Measurements from ENCODE around the gene C19orf53. TPM values are rescaled to one million over a fixed set of nuclear protein-coding genes. Genes with fewer than 3 reads are reported as not detected.

C19orf53 gene
- total and polyA plus RNA-seq, 9 of the 15 experiments (the other 6 are each of a cell fraction or from before 2014, with no cell fraction given), result 98.5 to 441 (median 164) TPM

- TF ChIP-seq MED1 (CRISPR knock-in tag; IDR thresholded peaks at IDR 0.05; ENCODE audit: borderline replicate concordance), result no peak
- no peak for TF ChIP-seq HDAC6 (IDR thresholded peaks at IDR 0.05; ENCODE audit: low read depth, low read length)
- no peak for TF ChIP-seq ZBTB49 (CRISPR knock-in tag; IDR thresholded peaks at IDR 0.05; ENCODE audit: borderline replicate concordance)
These were observed 26.0 kb upstream of the C19orf53 start (continued) for GRCh38 chr19:13748169-13748828.

- no peak for FAIRE-seq
- Histone ChIP-seq H3K79me2 (ENCODE audit: control insufficient read depth, insufficient read depth, low read length) (peaks cover 22% of the 10 kb centered on the region), H3K27ac (ENCODE audit: extremely low read depth, low read depth, low read length) (no peak overlapping the region), H3K9ac (ENCODE audit: insufficient read depth in 1 of 2, low read depth in 2 of 2, low read length in 2 of 2) (peak overlapping the region in 1 of 2 experiments; percentile 6; a peak in 1 of 4 replicates), H3K4me2 (ENCODE audit: insufficient read depth, low read length) (no peak overlapping the region), H3K4me1 (replicated peaks in 1 of 2; ENCODE audit: control insufficient read depth in 2 of 2, insufficient read depth in 2 of 2, low read length in 2 of 2) (peaks cover 7 to 22% of the 10 kb centered on the region in 2 experiments; a peak in 4 of 5 replicates), H3K9me3 (replicated peaks; ENCODE audit: control insufficient read depth, insufficient read depth, low read depth, low read length) (peaks cover 7% of the 10 kb centered on the region), H3K4me3 (no peak overlapping the region), H3K36me3 (ENCODE audit: control insufficient read depth, insufficient read depth, low read length) (peaks cover 42% of the 10 kb centered on the region), H3K27me3 (ENCODE audit: control insufficient read depth in 2 of 2, insufficient read depth in 2 of 2, low read length in 2 of 2) (no peaks in the 10 kb centered on the region), H4K20me1 (replicated peaks; ENCODE audit: control insufficient read depth, insufficient read depth, low read length) (no peaks in the 10 kb centered on the region), H3K9me1 (ENCODE audit: control insufficient read depth, insufficient read depth, low read length) (no peaks in the 10 kb centered on the region), H2AFZ (ENCODE audit: low read depth, low read length) (no peak overlapping the region)
- ChIA-PET CTCF (ENCODE audit: low intra/inter-chr PET ratio) (no interaction called here), POLR2A (interaction anchor here (0.8 kb wide), 1 partner anchor 14 kb away, joined by 3 read pairs; no protein-coding TSS in a partner anchor)
- in situ Hi-C loops (cut with MboI), result no loop called here
- TF ChIP-seq NBN (IDR thresholded peaks at IDR 0.05; ENCODE audit: low read depth) (no peak), DNMT1 (IDR thresholded peaks at IDR 0.05) (no peak), SIN3B (IDR thresholded peaks at IDR 0.05; ENCODE audit: low read depth) (no peak), THRB (CRISPR knock-in tag; conservative IDR thresholded peaks at IDR 0.05) (no peak), GTF2B (IDR thresholded peaks at IDR 0.05; ENCODE audit: extremely low read depth, insufficient read length) (no peak), RBFOX2 (IDR thresholded peaks at IDR 0.05; ENCODE audit: low read depth, low read length) (0 out of 2 replicates have a peak, but pooled peaks have one; percentile 17), TAF15 (IDR thresholded peaks at IDR 0.05; ENCODE audit: low read depth, low read length) (no peak), NR1H2 (CRISPR knock-in tag; IDR thresholded peaks at IDR 0.05) (no peak)
- no peak for DNase-seq (ENCODE audit: extremely low read depth in 1 of 4, low spot score in 3 of 4)
- intact Hi-C loops (cut with micrococcal nuclease), result no loop called here
- no peak for ATAC-seq
- BruUV-seq (replicated peaks), result no TSS peak
- WGBS (ENCODE audit: insufficient coverage, low coverage, missing lambda C conversion rate), result 86% methylated on average over 14 of the region's 16 CpGs
These were observed 22.8 kb upstream of the C19orf53 start for GRCh38 chr19:13751436-13751835.

Measured in K562 (cell line).